ENCODE data around the gene GNLY. TPM values are rescaled to one million over a fixed set of nuclear protein-coding genes. Genes with fewer than 3 reads are reported as not detected.

Gene GNLY
- total and polyA plus RNA-seq, 2 donors (not counting 3 experiments of a cell fraction or from before 2014, with no cell fraction given): not detected

GRCh38 chr2:85675427-85675826 is 18.7 kb upstream of the GNLY start:
- no peak for FAIRE-seq
- H2AFZ ChIP-seq (ENCODE audit: low read depth, low read length): no peak overlapping the region
- no peak overlapping the region for H3K27ac ChIP-seq (ENCODE audit: insufficient read depth, low read depth, low read length)
- intact Hi-C loops (cut with micrococcal nuclease): no loop called here
- peaks cover 14% of the 10 kb centered on the region for H3K4me1 ChIP-seq (ENCODE audit: control insufficient read depth, extremely low read depth, insufficient read depth, low read length)
- no peaks in the 10 kb centered on the region for H3K36me3 ChIP-seq (ENCODE audit: control insufficient read depth in 2 of 2, extremely low read depth in 1 of 2, insufficient read depth in 2 of 2, low read length in 2 of 2)
- H3K4me3 ChIP-seq (replicated peaks in 1 of 3; ENCODE audit: insufficient read depth in 1 of 3, low read depth in 1 of 3, low read length in 3 of 3): no peak overlapping the region
- BruUV-seq (replicated peaks): no TSS peak
- no peaks in the 10 kb centered on the region for H3K9me1 ChIP-seq (replicated peaks; ENCODE audit: control insufficient read depth, extremely low read depth, insufficient read depth, low read length)
- no peaks in the 10 kb centered on the region for H4K20me1 ChIP-seq (replicated peaks; ENCODE audit: control insufficient read depth, extremely low read depth, insufficient read depth, low read length)
- H3K4me2 ChIP-seq (ENCODE audit: insufficient read depth, low read length): no peak overlapping the region
- TF ChIP-seq MYC (IDR thresholded peaks at IDR 0.05; ENCODE audit: low read depth, low read length) (no peak), MAX (IDR thresholded peaks at IDR 0.05; ENCODE audit: insufficient read depth, insufficient read length) (no peak), GATA2 (IDR thresholded peaks at IDR 0.05; ENCODE audit: insufficient read depth, insufficient read length, low read depth, low read length) (no peak), FOS (IDR thresholded peaks at IDR 0.05; ENCODE audit: borderline replicate concordance, insufficient read depth, low read length) (no peak), POLR2A (IDR thresholded peaks at IDR 0.05; ENCODE audit: low read depth, low read length) (no peak), POLR2AphosphoS5 (IDR thresholded peaks at IDR 0.05; ENCODE audit: insufficient read depth, low read depth, low read length) (no peak), CTCF (IDR thresholded peaks at IDR 0.05; ENCODE audit: extremely low read depth in 1 of 2, insufficient read depth in 1 of 2, low read depth in 1 of 2, low read length in 2 of 2) (no peak), EZH2 (IDR thresholded peaks at IDR 0.05; ENCODE audit: borderline replicate concordance, low read depth, low read length, severe bottlenecking) (no peak), JUN (IDR thresholded peaks at IDR 0.05; ENCODE audit: borderline replicate concordance, insufficient read depth, insufficient read length, low read depth) (no peak)
- CTCF ChIA-PET: interaction anchor here (0.7 to 1.3 kb wide), 2 partner anchors 32 to 34 kb away, joined by 3 to 6 read pairs; no protein-coding TSS in a partner anchor
- no peak for DNase-seq (ENCODE audit: low read depth, low spot score)
- H3K27me3 ChIP-seq (ENCODE audit: control insufficient read depth in 2 of 2, insufficient read depth in 2 of 2, low read length in 2 of 2): no peaks in the 10 kb centered on the region
- dilution Hi-C loops (cut with MboI; ENCODE audit: extremely low pct_ligation_motif_present, low sequenced_read_pairs): no loop called here
- no peaks in the 10 kb centered on the region for H3K9me3 ChIP-seq (replicated peaks; ENCODE audit: control insufficient read depth, insufficient read depth, low read length)
- POLR2A ChIA-PET: no interaction called here
- no peak overlapping the region for H3K9ac ChIP-seq (replicated peaks; ENCODE audit: extremely low read depth, insufficient read depth, low read length)
- no peaks in the 10 kb centered on the region for H3K79me2 ChIP-seq (ENCODE audit: control insufficient read depth, insufficient read depth, low read length)

All from endothelial cell of umbilical vein (primary cell).